GM18517 (cell line): Measurements from ENCODE around the gene EFHD1.
"Not testable (repeated sequence)": the region's sequence is repeated elsewhere in the genome, so short reads cannot be mapped to it uniquely, and the experiment has no call there.

Experiments used
- ATAC-seq: cut with Tn5 transposase; IDR thresholded peaks from one replicate; pipeline ENCODE4 v1.9.1; 2021; ENCODE audit warnings: mild to moderate bottlenecking, moderate library complexity; ENCODE audit not compliant: unreplicated experiment

The EFHD1 gene

GRCh38 chr2:232615339-232615738, 18.1 kb upstream of the EFHD1 start:
- ATAC-seq: no peak

DNA sequence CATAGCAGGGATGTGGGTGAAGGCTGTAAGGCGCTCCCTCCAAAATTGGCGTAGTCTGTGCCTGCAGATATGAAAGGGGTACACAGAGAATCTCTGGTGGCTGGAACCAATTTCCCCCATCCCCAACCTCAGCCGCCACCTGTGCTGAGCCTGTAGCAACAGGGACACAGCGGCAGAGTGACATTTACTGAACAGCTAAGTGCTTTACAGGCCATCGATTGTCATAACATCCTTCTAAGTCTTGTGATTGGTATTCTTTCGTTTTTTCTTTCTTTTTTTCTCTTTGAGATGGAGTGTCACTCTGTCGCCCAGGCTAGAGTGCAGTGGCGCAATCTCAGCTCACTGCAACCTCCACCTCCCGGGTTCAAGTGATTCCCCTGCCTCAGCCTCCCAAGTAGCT, 12.2 kb upstream of the EFHD1 start:
- ATAC-seq: no peak

DNA sequence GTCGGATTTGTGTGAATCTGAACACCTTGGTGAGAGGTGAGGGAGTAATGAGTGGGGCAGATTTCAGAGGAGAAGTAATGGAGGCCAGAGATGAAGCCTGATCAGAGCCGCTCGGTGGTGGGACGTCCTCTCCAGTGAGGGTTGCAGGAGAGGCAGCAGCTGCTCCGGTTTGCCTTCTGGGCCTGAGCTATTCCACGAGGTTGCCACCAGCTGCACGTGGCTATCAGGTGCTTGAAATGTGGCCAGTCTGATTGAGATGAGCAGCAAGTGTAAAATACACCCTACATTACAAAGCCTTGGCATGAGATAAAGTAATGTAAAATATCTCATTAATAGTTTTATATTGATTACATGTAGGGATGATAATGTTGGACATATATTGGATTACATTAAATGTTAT, 10.8 kb upstream of the EFHD1 start:
- ATAC-seq: no peak

DNA sequence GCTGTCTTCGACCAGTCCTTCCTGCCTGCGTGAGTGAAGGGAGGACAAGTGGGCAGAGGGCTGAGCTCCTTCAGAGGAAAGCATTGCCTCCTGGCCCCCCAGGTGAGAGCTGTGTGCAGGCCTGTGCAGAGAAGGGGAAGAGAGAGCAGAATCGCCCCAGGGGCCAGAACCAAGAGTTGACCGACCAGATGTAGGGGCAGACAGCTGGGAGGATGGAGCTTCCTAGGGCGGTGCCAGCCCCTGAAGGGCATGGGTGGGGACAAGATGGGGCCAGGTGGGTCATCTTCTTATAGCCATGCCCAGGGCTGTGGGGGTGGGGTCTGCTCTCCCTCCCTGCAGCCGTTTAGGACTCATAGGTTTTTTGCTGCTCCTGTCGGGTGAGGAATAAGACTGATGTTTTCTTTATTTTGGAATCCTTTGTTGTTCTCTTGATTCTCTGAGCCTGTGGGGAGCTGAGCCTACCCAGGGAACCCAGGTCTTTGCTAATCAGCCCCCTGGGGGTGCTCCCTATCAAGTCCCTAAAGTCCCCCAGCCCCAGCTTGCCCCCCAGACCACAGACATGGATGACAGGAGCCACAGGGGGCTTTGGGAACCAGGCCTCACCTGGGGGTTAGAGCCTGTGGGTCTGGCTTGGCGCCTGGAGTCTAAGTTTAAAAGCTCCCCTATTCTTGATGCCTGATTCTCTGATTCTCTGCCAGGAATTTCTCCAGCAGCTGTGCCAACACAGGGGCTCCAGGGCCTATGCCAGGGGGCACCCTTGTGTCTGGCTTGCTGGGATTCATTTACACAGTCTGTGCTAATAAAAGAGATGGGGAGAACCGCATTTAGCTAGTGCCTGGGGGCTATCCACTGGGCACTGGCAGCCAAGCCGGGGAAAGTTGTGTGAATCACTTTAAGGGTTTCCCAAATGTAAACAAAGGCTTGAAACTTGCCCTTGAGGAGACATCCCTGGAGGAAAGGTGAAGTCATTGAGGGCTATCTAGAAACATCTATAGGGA, 9.3 kb upstream of the EFHD1 start:
- ATAC-seq: no peak

GRCh38 chr2:232626584-232626983, 6.8 kb upstream of the EFHD1 start:
- no peak for ATAC-seq

DNA sequence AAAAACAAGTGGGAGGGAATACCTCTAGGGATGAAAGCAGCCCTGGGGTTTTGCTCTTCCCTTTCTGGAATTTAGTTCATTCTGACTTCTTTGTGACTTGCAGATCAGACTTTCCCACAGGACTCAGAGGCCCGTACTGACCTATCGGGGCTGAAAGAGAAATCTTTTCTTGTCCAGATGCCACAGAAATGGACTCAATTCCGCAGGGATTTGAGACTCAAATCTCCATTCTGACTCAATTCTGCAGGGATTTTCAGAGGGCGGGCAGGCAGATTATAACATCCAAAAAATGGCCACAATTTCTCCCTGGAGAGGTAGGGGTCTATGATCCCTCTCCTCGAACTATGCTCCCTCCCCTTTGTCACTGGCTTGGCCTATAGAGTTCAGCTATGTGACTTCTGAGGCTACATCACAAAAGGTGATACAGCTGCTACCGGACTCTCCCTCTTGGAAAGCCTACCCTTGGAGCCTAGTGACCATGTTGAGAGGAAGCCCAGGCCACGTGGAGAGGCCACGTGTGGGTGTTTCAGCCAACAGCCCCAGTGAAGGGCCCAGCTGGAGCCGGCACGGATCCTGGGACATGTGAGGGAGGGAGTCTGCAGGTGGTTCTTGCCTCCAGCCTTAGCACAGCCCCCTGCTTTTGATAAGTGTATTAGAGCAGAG, 4.8 kb upstream of the EFHD1 start:
- ATAC-seq: no peak

- no peak for ATAC-seq
Measured at GRCh38 chr2:232629129-232629475, 4.3 kb upstream of the EFHD1 start.

- no peak for ATAC-seq
Measured at GRCh38 chr2:232632229-232632903, 1.0 kb upstream of the EFHD1 start.

- ATAC-seq: no peak
Measured at GRCh38 chr2:232632904-232633412, 446 bp upstream of the EFHD1 start.

- ATAC-seq: no peak
Measured at GRCh38 chr2:232634206-232635150, 1.1 kb downstream of the EFHD1 start.

DNA sequence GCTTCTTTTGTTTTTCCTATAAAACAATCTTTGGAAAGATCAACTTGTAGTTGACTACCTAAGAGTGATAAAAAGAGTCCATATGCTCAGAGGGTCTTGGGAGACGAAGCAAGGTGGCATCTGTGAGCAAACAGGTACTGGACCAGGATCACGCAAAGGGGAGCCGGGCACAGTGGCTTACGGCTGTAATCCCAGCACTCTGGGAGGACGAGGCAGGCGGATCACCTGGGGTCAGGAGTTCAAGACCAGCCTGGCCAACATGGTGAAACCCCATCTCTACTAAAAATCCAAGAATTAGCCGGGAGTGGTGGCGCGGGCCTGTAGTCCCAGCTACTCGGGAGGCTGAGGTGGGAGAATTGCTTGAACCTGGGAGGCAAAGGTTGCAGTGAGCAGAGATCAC, 2.0 kb downstream of the EFHD1 start:
- ATAC-seq: not testable (repeated sequence)

GRCh38 chr2:232635820-232636219, 2.4 kb downstream of the EFHD1 start:
- no peak for ATAC-seq

DNA sequence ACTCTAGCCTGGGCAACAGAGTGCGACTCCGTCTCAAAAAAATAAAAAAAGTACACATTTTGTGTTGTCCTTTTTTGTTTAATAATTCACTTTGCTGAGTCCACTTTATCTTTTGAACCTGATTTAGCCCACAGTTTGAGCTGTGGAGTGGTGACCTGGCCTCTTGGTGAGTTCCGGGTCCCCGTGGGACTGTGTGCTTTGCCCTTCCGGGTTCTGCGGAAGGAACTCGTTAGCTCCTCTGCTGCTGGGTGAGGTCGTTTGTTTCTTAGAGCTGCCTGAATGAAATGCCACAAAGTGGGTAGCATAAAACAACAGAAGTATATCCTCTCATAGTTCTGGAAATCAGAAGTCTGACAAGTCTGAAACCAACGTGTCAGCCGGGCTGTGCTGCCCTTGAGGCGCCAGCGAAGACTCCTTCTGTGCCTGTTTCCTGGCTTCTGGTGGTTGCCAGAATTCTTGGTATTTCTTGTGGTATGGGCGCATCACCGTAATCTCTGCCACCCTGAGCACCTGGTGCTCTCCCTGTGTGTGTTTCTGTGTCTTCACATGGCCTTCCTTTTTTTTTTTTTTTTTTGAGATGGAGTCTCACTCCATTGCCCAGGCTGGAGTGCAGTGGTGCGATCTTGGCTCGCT, 3.5 kb downstream of the EFHD1 start:
- ATAC-seq: no peak

DNA sequence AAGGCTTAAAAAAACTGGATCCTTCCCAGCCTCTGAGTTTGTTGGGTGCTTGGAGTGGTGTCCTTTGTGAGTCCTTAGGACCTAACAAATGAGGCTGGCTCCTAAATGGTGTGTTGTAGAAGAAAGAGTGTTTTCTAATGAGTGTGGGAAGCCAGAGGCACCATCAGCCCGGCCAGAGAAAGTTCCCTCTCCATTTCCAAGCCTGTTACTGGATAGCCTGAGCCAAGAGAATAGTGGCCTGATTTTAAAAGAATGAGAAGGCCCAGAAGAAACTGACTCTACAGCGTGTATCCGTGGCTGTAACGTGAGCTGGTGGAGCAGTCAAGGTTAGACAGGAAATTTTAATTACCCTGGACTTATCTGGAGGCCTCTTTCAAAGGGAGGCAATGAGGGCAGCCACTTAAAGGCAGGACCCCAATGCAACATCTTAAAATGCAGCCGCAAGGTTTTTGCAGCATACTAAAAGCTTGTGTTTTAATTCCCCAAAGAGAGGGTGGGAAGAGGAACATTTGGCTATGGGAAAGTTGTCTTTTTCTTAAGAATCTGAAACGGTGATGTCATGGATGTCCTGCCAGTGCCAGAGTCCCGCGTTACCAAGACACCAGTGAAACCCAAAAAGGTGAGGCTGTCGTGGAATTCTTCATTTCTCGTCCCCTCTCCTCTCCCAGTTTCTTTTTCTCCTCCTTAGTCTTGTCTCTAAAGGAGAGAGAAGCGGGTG, 4.6 kb downstream of the EFHD1 start:
- no peak for ATAC-seq

GRCh38 chr2:232641153-232641848, 7.9 kb downstream of the EFHD1 start:
- no peak for ATAC-seq

GRCh38 chr2:232643147-232643425, 9.7 kb downstream of the EFHD1 start:
- ATAC-seq: no peak

- no peak for ATAC-seq
Measured at GRCh38 chr2:232643813-232644347, 10.5 kb downstream of the EFHD1 start.

DNA sequence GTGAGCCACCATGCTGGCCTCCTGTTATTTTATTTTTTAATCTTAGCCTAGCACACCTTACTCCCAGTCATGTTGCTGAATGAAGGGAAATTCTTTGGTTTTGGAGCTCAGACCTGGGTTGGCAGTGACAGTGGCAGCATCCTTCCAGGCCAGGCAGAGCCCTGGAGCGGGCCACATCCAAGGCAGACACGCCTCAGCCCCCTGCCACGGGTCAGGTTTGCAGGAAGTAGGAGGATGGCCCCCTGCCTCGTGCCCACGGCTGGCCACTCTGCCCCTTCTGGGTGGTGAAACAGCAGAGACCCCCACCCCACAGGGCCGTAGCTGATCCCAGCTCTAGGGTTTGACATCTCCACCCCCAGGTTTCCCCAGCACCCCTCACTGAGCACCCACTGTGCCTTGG, 11.7 kb downstream of the EFHD1 start:
- no peak for ATAC-seq

GRCh38 chr2:232646726-232647125, 13.3 kb downstream of the EFHD1 start:
- no peak for ATAC-seq
